COLO829 (cell line): ENCODE measurements around the gene GUK1.
"Not testable (repeated sequence)": the region's sequence is repeated elsewhere in the genome, so short reads cannot be mapped to it uniquely, and the experiment has no call there.

Experiments used
- DNase-seq: peaks from one replicate; pipeline ENCODE4 v3.0.0; 2012; ENCODE audit warnings: low spot score

The GUK1 gene

GRCh38 chr1:228163007-228163753, 23.1 kb downstream of the GUK1 start:
- DNase-seq: no peak

- DNase-seq: no peak
These were observed 23.9 kb downstream of the GUK1 start for GRCh38 chr1:228163776-228164519.

GRCh38 chr1:228164561-228165371, 24.7 kb downstream of the GUK1 start:
- DNase-seq: no peak

- DNase-seq: peak; percentile 99
These were observed 25.5 kb downstream of the GUK1 start, which contains the start of gene IBA57 for GRCh38 chr1:228165372-228166169. Gene IBA57 (plus strand): TSS chr1:228165804. CDS start chr1:228165817, 13 bp downstream.

GRCh38 chr1:228166170-228166936, 26.3 kb downstream of the GUK1 start:
- no peak for DNase-seq

GRCh38 chr1:228168563-228169270, 28.6 kb downstream of the GUK1 start:
- DNase-seq: no peak

- DNase-seq: no peak
These were observed 29.3 kb downstream of the GUK1 start for GRCh38 chr1:228169345-228169744.

GRCh38 chr1:228170666-228171065, 30.6 kb downstream of the GUK1 start:
- DNase-seq: no peak

GRCh38 chr1:228171221-228171891, 31.3 kb downstream of the GUK1 start:
- DNase-seq: no peak

- no peak for DNase-seq
These were observed 32.8 kb downstream of the GUK1 start for GRCh38 chr1:228172591-228173527.

GRCh38 chr1:228173528-228174481, 33.7 kb downstream of the GUK1 start:
- not testable (repeated sequence) for DNase-seq

- peak; percentile 20 for DNase-seq
These were observed 34.6 kb downstream of the GUK1 start for GRCh38 chr1:228174482-228175315.

- DNase-seq: no peak
These were observed 35.4 kb downstream of the GUK1 start for GRCh38 chr1:228175316-228176023.

- no peak for DNase-seq
These were observed 35.9 kb downstream of the GUK1 start for GRCh38 chr1:228176024-228176395.

GRCh38 chr1:228176461-228177182, 36.5 kb downstream of the GUK1 start:
- DNase-seq: no peak
